ENCODE measurements around the gene HIPK4.

HIPK4 gene

GRCh38 chr19:40412866-40413265, 22.9 kb upstream of the HIPK4 start:
- no peak for ATAC-seq
- TF ChIP-seq ISL1 (CRISPR knock-in tag; IDR thresholded peaks at IDR 0.05) (no peak), CSDC2 (CRISPR knock-in tag; IDR thresholded peaks at IDR 0.05) (no peak), SNAI2 (CRISPR knock-in tag; IDR thresholded peaks at IDR 0.05) (no peak)

- TF ChIP-seq POU6F1 (CRISPR knock-in tag; IDR thresholded peaks at IDR 0.05; ENCODE audit: borderline replicate concordance, low read depth) (no peak), ZNF8 (CRISPR knock-in tag; IDR thresholded peaks at IDR 0.05) (no peak), ISL1 (CRISPR knock-in tag; IDR thresholded peaks at IDR 0.05) (no peak), ZNF70 (CRISPR knock-in tag; IDR thresholded peaks at IDR 0.05) (no peak), GLIS3 (CRISPR knock-in tag; IDR thresholded peaks at IDR 0.05) (no peak), OSR1 (CRISPR knock-in tag; IDR thresholded peaks at IDR 0.05) (no peak), CSRNP3 (CRISPR knock-in tag; IDR thresholded peaks at IDR 0.05) (no peak), TOX (CRISPR knock-in tag; IDR thresholded peaks at IDR 0.05; ENCODE audit: borderline replicate concordance) (no peak), TCF4 (CRISPR knock-in tag; IDR thresholded peaks at IDR 0.05; ENCODE audit: borderline replicate concordance) (no peak), ZNF565 (CRISPR knock-in tag; conservative IDR thresholded peaks at IDR 0.05; ENCODE audit: low read depth) (no peak), ZFP30 (CRISPR knock-in tag; IDR thresholded peaks at IDR 0.05) (no peak)
- TF ChIP-seq, protein P1, sequence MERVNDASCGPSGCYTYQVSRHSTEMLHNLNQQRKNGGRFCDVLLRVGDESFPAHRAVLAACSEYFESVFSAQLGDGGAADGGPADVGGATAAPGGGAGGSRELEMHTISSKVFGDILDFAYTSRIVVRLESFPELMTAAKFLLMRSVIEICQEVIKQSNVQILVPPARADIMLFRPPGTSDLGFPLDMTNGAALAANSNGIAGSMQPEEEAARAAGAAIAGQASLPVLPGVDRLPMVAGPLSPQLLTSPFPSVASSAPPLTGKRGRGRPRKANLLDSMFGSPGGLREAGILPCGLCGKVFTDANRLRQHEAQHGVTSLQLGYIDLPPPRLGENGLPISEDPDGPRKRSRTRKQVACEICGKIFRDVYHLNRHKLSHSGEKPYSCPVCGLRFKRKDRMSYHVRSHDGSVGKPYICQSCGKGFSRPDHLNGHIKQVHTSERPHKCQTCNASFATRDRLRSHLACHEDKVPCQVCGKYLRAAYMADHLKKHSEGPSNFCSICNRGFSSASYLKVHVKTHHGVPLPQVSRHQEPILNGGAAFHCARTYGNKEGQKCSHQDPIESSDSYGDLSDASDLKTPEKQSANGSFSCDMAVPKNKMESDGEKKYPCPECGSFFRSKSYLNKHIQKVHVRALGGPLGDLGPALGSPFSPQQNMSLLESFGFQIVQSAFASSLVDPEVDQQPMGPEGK (CRISPR knock-in tag; IDR thresholded peaks at IDR 0.05; ENCODE audit: borderline replicate concordance) = no peak
- TF ChIP-seq, protein P2, sequence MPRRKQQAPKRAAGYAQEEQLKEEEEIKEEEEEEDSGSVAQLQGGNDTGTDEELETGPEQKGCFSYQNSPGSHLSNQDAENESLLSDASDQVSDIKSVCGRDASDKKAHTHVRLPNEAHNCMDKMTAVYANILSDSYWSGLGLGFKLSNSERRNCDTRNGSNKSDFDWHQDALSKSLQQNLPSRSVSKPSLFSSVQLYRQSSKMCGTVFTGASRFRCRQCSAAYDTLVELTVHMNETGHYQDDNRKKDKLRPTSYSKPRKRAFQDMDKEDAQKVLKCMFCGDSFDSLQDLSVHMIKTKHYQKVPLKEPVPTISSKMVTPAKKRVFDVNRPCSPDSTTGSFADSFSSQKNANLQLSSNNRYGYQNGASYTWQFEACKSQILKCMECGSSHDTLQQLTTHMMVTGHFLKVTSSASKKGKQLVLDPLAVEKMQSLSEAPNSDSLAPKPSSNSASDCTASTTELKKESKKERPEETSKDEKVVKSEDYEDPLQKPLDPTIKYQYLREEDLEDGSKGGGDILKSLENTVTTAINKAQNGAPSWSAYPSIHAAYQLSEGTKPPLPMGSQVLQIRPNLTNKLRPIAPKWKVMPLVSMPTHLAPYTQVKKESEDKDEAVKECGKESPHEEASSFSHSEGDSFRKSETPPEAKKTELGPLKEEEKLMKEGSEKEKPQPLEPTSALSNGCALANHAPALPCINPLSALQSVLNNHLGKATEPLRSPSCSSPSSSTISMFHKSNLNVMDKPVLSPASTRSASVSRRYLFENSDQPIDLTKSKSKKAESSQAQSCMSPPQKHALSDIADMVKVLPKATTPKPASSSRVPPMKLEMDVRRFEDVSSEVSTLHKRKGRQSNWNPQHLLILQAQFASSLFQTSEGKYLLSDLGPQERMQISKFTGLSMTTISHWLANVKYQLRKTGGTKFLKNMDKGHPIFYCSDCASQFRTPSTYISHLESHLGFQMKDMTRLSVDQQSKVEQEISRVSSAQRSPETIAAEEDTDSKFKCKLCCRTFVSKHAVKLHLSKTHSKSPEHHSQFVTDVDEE (CRISPR knock-in tag; IDR thresholded peaks at IDR 0.05) = no peak
- ATAC-seq = no peak
These were observed 22.0 kb upstream of the HIPK4 start for GRCh38 chr19:40411958-40412499.

GRCh38 chr19:40411125-40411842, 21.3 kb upstream of the HIPK4 start:
- peak; percentile 39 for ATAC-seq
- no peak for TF ChIP-seq ZFP3 (CRISPR knock-in tag; IDR thresholded peaks at IDR 0.05)
- no peak for TF ChIP-seq ZNF70 (CRISPR knock-in tag; IDR thresholded peaks at IDR 0.05)
- TF ChIP-seq, protein P1 (CRISPR knock-in tag; IDR thresholded peaks at IDR 0.05; ENCODE audit: borderline replicate concordance) = no peak
- no peak for TF ChIP-seq ISL1 (CRISPR knock-in tag; IDR thresholded peaks at IDR 0.05)
- TF ChIP-seq, protein P3, sequence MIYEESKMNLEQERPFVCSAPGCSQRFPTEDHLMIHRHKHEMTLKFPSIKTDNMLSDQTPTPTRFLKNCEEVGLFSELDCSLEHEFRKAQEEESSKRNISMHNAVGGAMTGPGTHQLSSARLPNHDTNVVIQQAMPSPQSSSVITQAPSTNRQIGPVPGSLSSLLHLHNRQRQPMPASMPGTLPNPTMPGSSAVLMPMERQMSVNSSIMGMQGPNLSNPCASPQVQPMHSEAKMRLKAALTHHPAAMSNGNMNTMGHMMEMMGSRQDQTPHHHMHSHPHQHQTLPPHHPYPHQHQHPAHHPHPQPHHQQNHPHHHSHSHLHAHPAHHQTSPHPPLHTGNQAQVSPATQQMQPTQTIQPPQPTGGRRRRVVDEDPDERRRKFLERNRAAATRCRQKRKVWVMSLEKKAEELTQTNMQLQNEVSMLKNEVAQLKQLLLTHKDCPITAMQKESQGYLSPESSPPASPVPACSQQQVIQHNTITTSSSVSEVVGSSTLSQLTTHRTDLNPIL (CRISPR knock-in tag; IDR thresholded peaks at IDR 0.05; ENCODE audit: low read depth) = no peak
- TF ChIP-seq ZNF565 (CRISPR knock-in tag; conservative IDR thresholded peaks at IDR 0.05; ENCODE audit: low read depth) = no peak
- TF ChIP-seq BACH2 (CRISPR knock-in tag; IDR thresholded peaks at IDR 0.05; ENCODE audit: borderline replicate concordance) = no peak
- TF ChIP-seq OSR1 (CRISPR knock-in tag; IDR thresholded peaks at IDR 0.05) = no peak
- no peak for TF ChIP-seq POU6F1 (CRISPR knock-in tag; IDR thresholded peaks at IDR 0.05; ENCODE audit: borderline replicate concordance, low read depth)
- TF ChIP-seq ESRRG (CRISPR knock-in tag; IDR thresholded peaks at IDR 0.05) = no peak
- TF ChIP-seq GLIS3 (CRISPR knock-in tag; IDR thresholded peaks at IDR 0.05) = no peak
- TF ChIP-seq ARNTL (CRISPR knock-in tag; IDR thresholded peaks at IDR 0.05; ENCODE audit: borderline replicate concordance, low read depth) = no peak
